K562 (cell line): ENCODE data around the gene VPS13D. TPM values are rescaled to one million over a fixed set of nuclear protein-coding genes. Genes with fewer than 3 reads are reported as not detected.
A peak's percentile ranks its signal among the peaks of the same experiment; 100 is the strongest.

Experiments used
- ATF7 ChIP-seq: fragments of 450-650 bp; IDR thresholded peaks from 2 replicates; pipeline ENCODE4 v1.7.1; 2014; ENCODE audit warnings: mild to moderate bottlenecking, moderate library complexity
- CLOCK ChIP-seq: fragments of 250-450 bp; sonication (Bioruptor Pico); IDR thresholded peaks from 2 replicates; pipeline ENCODE4 v1.4.0; 2020; ENCODE audit warnings: mild to moderate bottlenecking, moderate library complexity, borderline replicate concordance
- LCOR ChIP-seq: sonication (generic); formaldehyde crosslinking; IDR thresholded peaks from 2 replicates; pipeline ENCODE4 v1.8.0; 2022; ENCODE audit warnings: mild to moderate bottlenecking, missing genetic modification reagents
- POLR2AphosphoS2 ChIP-seq: IDR thresholded peaks from 2 replicates; pipeline ENCODE4 v1.6.1; 2012; ENCODE audit warnings: low read length, improper control_type of control experiment
- USF1 ChIP-seq: sonication (generic); formaldehyde crosslinking; IDR thresholded peaks from 2 replicates; pipeline ENCODE4 v1.9.0; 2022; ENCODE audit warnings: mild to moderate bottlenecking, missing genetic modification reagents
- YY1 ChIP-seq, 3 experiments: IDR thresholded peaks; 2 replicates each; pipeline ENCODE4 v1.6.1; 2011; ENCODE audit warnings: low read length in 2 of 3, mild to moderate bottlenecking in 2 of 3, moderate library complexity in 2 of 3, borderline replicate concordance in 1 of 3, control low read depth in 1 of 3, low read depth in 1 of 3; ENCODE audit not compliant: insufficient read depth in 3 of 3, insufficient replicate concordance in 2 of 3, control insufficient read depth in 1 of 3, insufficient read length in 1 of 3; ENCODE audit errors: extremely low read depth in 1 of 3
- ZNF584 ChIP-seq: fragments of 200-800 bp; sonication (Bioruptor generic); IDR thresholded peaks from 2 replicates; pipeline ENCODE4 v1.6.1; 2016; ENCODE audit warnings: low read depth, mild to moderate bottlenecking, missing genetic modification characterization, missing compliant biosample characterization
- polyA plus RNA-seq, 8 experiments: library from polyadenylated mRNA; depleted of rRNA in 4 of 8; stranded (reverse) in 5 of 8; unstranded in 3 of 8; fragments of >200 nt; fragmentation: Nextera tagmentation in 2 of 8; fragmentation: Illumina TruSeq in 1 of 8; extraction: Ambion mirVana in 2 of 8; extraction: Trizol in 1 of 8; gene quantifications; 2 replicates each; pipeline versions ENCODE4 v1.2.1 to v1.2.3, GENCODE V29; 2011 to 2014; ENCODE audit warnings: inconsistent platforms in 1 of 8, missing spikeins in 1 of 8
- total RNA-seq, 7 experiments: library from RNA; depleted of rRNA in 6 of 7; stranded (reverse); fragments of >200 nt in 6 of 7; fragmentation: Illumina TruSeq in 2 of 7; extraction: Trizol in 2 of 7; gene quantifications; 2 replicates each; pipeline versions ENCODE4 v1.2.1 to v1.2.3, GENCODE V29; 2011 to 2021; ENCODE audit warnings: low replicate concordance in 1 of 7
- TF ChIP-seq, protein P1 (sequence below): sonication (generic); formaldehyde crosslinking; IDR thresholded peaks from 2 replicates; pipeline ENCODE4 v1.8.0; 2022; ENCODE audit warnings: missing genetic modification reagents, mild to moderate bottlenecking, borderline replicate concordance
- TF ChIP-seq, protein P2 (sequence below), 2 experiments: fragments of 450-650 bp; IDR thresholded peaks; 2 replicates each; pipeline ENCODE4 v1.6.1; 2016; ENCODE audit warnings: mild to moderate bottlenecking in 2 of 2, borderline replicate concordance in 1 of 2, low read depth in 1 of 2, moderate library complexity in 1 of 2

VPS13D gene
- total and polyA plus RNA-seq, 9 of the 15 experiments (the other 6 are each of a cell fraction or from before 2014, with no cell fraction given): 6.1 to 51.5 (median 38.5) TPM

DNA sequence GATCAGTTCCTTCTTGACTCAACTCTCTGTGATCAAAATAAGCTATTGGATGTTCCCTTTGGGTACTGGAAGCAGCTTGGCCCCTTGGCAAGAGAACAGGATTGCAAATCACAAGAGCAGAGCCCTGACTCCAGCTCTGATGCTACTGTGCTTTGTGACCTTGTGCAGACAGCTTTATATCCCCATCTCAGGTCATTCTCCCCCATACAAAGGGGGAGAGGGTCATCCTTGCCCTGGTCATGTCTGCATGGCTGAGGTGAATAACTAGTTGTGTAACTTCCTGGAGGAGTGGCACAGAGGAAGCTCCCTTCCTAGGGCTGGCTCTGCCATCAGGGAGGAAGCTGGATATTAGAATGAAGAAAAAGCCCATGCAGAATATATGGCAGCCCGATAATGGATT lies 245.3 kb downstream of the VPS13D start (continued):
- TF ChIP-seq ATF7 (0 out of 2 replicates have a peak, but pooled peaks have one; percentile 0), POLR2AphosphoS2 (no peak), ZNF584 (CRISPR knock-in tag) (no peak), YY1 (IDR thresholded peaks at IDR 0.05; ENCODE audit: borderline replicate concordance in 1 of 3, control insufficient read depth in 1 of 3, extremely low read depth in 1 of 3, insufficient read depth in 3 of 3, insufficient read length in 1 of 3, insufficient replicate concordance in 2 of 3, low read depth in 1 of 3, low read length in 2 of 3) (peak in 1 of 3 experiments; percentile 7), USF1 (CRISPR knock-in tag) (0 out of 2 replicates have a peak, but pooled peaks have one; percentile 4), LCOR (CRISPR knock-in tag) (no peak), CLOCK (no peak)
- TF ChIP-seq, protein P1, sequence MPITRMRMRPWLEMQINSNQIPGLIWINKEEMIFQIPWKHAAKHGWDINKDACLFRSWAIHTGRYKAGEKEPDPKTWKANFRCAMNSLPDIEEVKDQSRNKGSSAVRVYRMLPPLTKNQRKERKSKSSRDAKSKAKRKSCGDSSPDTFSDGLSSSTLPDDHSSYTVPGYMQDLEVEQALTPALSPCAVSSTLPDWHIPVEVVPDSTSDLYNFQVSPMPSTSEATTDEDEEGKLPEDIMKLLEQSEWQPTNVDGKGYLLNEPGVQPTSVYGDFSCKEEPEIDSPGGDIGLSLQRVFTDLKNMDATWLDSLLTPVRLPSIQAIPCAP (CRISPR knock-in tag): no peak
- TF ChIP-seq, protein P2, sequence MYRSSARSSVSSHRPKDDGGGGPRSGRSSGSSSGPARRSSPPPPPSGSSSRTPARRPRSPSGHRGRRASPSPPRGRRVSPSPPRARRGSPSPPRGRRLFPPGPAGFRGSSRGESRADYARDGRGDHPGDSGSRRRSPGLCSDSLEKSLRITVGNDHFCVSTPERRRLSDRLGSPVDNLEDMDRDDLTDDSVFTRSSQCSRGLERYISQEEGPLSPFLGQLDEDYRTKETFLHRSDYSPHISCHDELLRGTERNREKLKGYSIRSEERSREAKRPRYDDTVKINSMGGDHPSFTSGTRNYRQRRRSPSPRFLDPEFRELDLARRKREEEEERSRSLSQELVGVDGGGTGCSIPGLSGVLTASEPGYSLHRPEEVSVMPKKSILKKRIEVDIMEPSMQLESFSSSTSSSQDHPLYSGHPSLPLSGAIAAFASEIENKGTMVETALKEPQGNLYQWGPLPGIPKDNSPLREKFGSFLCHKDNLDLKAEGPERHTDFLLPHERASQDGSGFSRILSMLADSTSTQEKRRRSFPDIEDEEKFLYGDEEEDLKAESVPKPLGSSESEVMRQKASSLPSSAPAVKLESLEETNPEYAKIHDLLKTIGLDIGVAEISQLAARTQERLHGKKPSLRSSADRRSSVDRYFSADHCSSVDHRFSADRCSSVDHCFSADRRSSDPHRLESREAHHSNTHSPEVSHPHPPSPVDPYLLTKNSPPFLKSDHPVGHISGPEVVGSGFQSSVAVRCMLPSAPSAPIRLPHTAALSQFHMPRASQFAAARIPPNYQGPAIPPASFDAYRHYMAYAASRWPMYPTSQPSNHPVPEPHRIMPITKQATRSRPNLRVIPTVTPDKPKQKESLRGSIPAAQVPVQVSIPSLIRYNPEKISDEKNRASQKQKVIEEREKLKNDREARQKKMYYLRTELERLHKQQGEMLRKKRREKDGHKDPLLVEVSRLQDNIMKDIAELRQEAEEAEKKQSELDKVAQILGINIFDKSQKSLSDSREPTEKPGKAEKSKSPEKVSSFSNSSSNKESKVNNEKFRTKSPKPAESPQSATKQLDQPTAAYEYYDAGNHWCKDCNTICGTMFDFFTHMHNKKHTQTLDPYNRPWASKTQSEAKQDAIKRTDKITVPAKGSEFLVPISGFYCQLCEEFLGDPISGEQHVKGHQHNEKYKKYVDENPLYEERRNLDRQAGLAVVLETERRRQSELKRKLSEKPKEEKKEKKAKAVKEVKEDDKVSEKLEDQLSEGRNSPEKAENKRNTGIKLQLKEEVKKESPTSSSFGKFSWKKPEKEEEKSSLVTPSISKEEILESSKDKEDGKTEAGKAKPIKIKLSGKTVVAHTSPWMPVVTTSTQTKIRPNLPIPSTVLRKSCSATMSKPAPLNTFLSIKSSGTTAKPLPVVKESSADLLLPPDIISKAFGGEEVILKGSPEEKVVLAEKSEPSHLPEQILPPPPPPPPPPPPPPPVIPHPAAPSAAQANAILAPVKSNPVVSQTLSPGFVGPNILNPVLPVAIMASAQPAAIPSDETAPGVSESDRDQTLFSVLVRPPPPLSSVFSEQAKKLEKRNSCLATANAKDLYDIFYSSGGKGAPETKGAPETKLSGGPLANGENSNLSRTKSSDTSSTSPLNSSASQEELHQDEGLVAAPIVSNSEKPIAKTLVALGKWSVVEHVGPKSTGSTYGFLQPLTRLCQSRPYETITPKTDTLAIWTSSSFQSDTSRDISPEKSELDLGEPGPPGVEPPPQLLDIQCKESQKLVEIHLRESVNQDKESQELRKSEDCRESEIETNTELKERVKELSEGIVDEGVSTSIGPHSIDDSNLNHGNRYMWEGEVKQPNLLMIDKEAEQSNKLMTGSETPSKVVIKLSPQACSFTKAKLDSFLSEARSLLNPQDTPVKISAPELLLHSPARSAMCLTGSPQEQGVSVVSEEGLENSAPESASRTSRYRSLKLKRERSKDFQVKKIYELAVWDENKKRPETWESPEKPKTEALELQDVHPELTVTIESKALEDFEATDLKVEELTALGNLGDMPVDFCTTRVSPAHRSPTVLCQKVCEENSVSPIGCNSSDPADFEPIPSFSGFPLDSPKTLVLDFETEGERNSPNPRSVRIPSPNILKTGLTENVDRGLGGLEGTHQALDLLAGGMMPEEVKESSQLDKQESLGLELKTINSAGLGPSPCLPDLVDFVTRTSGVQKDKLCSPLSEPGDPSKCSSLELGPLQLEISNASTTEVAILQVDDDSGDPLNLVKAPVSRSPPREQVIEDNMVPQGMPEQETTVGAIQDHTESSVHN (IDR thresholded peaks at IDR 0.05; ENCODE audit: borderline replicate concordance in 1 of 2, low read depth in 1 of 2): no peak
- TF ChIP-seq, all 486 proteins: peak for 8
